Measurements from ENCODE around the gene ARPC5L. TPM values are rescaled to one million over a fixed set of nuclear protein-coding genes. Genes with fewer than 3 reads are reported as not detected.
"Not testable (repeated sequence)": the region's sequence is repeated elsewhere in the genome, so short reads cannot be mapped to it uniquely, and the experiment has no call there.

ARPC5L gene
- polyA plus RNA-seq, 4 donors = 36.4 to 40.9 (median 39.0) TPM

- no peak for DNase-seq (ENCODE audit: low read depth in 4 of 4, low spot score in 3 of 4)
Observed at GRCh38 chr9:124886866-124887492, 25.0 kb downstream of the ARPC5L start.

- no peak for DNase-seq (ENCODE audit: low read depth in 4 of 4, low spot score in 3 of 4)
Observed at GRCh38 chr9:124887832-124888231, 25.9 kb downstream of the ARPC5L start.

- DNase-seq (ENCODE audit: low read depth in 4 of 4, low spot score in 3 of 4) = no peak
Observed at GRCh38 chr9:124889006-124889405, 27.1 kb downstream of the ARPC5L start.

- DNase-seq (ENCODE audit: low read depth in 4 of 4, low spot score in 3 of 4) = no peak
Observed at GRCh38 chr9:124890179-124890578, 28.2 kb downstream of the ARPC5L start.

GRCh38 chr9:124894035-124894740 lies 32.3 kb downstream of the ARPC5L start:
- no peak for DNase-seq (ENCODE audit: low read depth in 4 of 4, low spot score in 3 of 4)

- DNase-seq (ENCODE audit: low read depth in 4 of 4, low spot score in 3 of 4) = no peak
Observed at GRCh38 chr9:124894741-124895170, 32.8 kb downstream of the ARPC5L start.

GRCh38 chr9:124897570-124898460 lies 35.9 kb downstream of the ARPC5L start:
- no peak for DNase-seq (ENCODE audit: low read depth in 4 of 4, low spot score in 3 of 4)

GRCh38 chr9:124899845-124900244 lies 37.9 kb downstream of the ARPC5L start:
- DNase-seq (ENCODE audit: low read depth in 4 of 4, low spot score in 3 of 4) = no peak

GRCh38 chr9:124906966-124907365 lies 45.0 kb downstream of the ARPC5L start:
- no peak for DNase-seq (ENCODE audit: low read depth in 4 of 4, low spot score in 3 of 4)

- no peak for DNase-seq (ENCODE audit: low read depth in 4 of 4, low spot score in 3 of 4)
Observed at GRCh38 chr9:124908098-124908497, 46.2 kb downstream of the ARPC5L start.

- DNase-seq (ENCODE audit: low read depth in 4 of 4, low spot score in 3 of 4) = no peak
Observed at GRCh38 chr9:124911766-124912165, 49.8 kb downstream of the ARPC5L start.

GRCh38 chr9:124913378-124913777 lies 51.4 kb downstream of the ARPC5L start:
- no peak for DNase-seq (ENCODE audit: low read depth in 4 of 4, low spot score in 3 of 4)

- DNase-seq (ENCODE audit: low read depth in 4 of 4, low spot score in 3 of 4) = no peak
Observed at GRCh38 chr9:124914753-124915405, 52.9 kb downstream of the ARPC5L start.

GRCh38 chr9:124920394-124920793 lies 58.5 kb downstream of the ARPC5L start:
- DNase-seq (ENCODE audit: low read depth in 4 of 4, low spot score in 3 of 4) = not testable (repeated sequence)

Other genes with a start within 250 kb of the ARPC5L start
- under 1 TPM; 0.76 to 1.00 (median 0.87) TPM for gene NR6A1, start 90.8 kb upstream of the ARPC5L start, polyA plus RNA-seq (ENCODE audit: insufficient read length in 4 of 4)
- gene OLFML2A, start 85.0 kb upstream of the ARPC5L start, polyA plus RNA-seq (ENCODE audit: insufficient read length in 4 of 4) = 10 to 100 TPM; 23.5 to 34.5 (median 26.3) TPM
- under 1 TPM; 0.27 to 0.48 (median 0.38) TPM for gene WDR38, start 8.7 kb upstream of the ARPC5L start, polyA plus RNA-seq (ENCODE audit: insufficient read length in 4 of 4)
- gene RPL35, start 173 bp upstream of the ARPC5L start, polyA plus RNA-seq (ENCODE audit: insufficient read length in 4 of 4) = 1,000 to 10,000 TPM in 1 of 4 donors, 100 to 1,000 TPM in 3; 800 to 1,214 (median 898) TPM
- 10 to 100 TPM; 14.5 to 15.7 (median 15.0) TPM for gene GOLGA1, start 79.0 kb downstream of the ARPC5L start, polyA plus RNA-seq (ENCODE audit: insufficient read length in 4 of 4)

All from right renal pelvis (tissue), 4 donors.